Measurements from ENCODE around the gene CRYBB2. TPM values are rescaled to one million over a fixed set of nuclear protein-coding genes. Genes with fewer than 3 reads are reported as not detected.

CRYBB2 gene, protein sequence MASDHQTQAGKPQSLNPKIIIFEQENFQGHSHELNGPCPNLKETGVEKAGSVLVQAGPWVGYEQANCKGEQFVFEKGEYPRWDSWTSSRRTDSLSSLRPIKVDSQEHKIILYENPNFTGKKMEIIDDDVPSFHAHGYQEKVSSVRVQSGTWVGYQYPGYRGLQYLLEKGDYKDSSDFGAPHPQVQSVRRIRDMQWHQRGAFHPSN
- under 1 TPM in 1 of 2 donors, not detected in 1; 0.08 TPM for total RNA-seq
- polyA plus RNA-seq: under 1 TPM in 1 of 2 donors, not detected in 1; 0.10 TPM

DNA sequence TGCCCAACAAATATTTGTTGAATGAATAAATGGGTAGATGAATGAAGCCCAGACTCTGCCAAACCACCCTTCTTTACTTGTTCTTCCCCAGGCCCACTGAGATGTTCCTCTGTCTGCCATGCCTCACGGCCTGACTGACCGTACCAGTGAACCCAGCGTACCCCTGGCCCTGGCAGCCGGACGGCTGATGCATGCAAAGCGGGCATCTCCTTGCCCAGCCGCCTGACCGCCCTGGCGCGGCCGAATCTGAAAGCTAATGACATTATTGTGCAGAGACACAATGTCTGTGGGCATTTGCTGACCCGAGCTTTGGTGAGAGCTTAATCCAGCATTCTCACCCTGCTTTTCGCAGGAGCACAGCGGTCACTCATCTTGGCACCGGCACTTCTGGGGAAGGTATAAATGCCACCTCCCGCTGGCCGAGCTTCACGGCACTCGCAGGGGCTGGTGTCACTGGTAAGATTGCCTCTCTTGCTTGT is at the start of gene CRYBB2:
Gene CRYBB2 (plus strand): TSS at position 429 of the 479 bp plus-strand sequence. CDS start 1,791 bp downstream, outside the sequence.
- H3K9ac ChIP-seq (ENCODE audit: low read depth in 1 of 2, low read length in 2 of 2): no peak within 1 kb of the TSS
- 94% methylated on average over 19 of the region's 19 CpGs for whole genome bisulfite sequencing
- no peaks in the 10 kb centered on the region for H3K27me3 ChIP-seq (ENCODE audit: control insufficient read depth in 4 of 4, insufficient read depth in 4 of 4, low read length in 3 of 4)
- H3K4me3 ChIP-seq (ENCODE audit: low read depth in 1 of 3, low read length in 3 of 3): no peak within 1 kb of the TSS
- TF ChIP-seq TAF1 (conservative IDR thresholded peaks at IDR 0.05) (no peak), HNF4G (IDR thresholded peaks at IDR 0.05) (no peak), GABPA (IDR thresholded peaks at IDR 0.05 in 1 of 2, conservative IDR thresholded peaks at IDR 0.05 in 1 of 2) (no peak), FOXA1 (IDR thresholded peaks at IDR 0.05) (no peak), REST (IDR thresholded peaks at IDR 0.05) (no peak), HNF4A (conservative IDR thresholded peaks at IDR 0.05) (no peak), FOXA2 (IDR thresholded peaks at IDR 0.05) (no peak), YY1 (IDR thresholded peaks at IDR 0.05) (no peak), RAD21 (IDR thresholded peaks at IDR 0.05) (no peak), SP1 (IDR thresholded peaks at IDR 0.05) (no peak), NR2F2 (IDR thresholded peaks at IDR 0.05) (no peak), JUND (IDR thresholded peaks at IDR 0.05) (no peak), EGR1 (IDR thresholded peaks at IDR 0.05; ENCODE audit: low read depth in 2 of 2) (no peak), RXRA (IDR thresholded peaks at IDR 0.05) (no peak), ATF3 (IDR thresholded peaks at IDR 0.05) (no peak)
- TF ChIP-seq, protein P1, sequence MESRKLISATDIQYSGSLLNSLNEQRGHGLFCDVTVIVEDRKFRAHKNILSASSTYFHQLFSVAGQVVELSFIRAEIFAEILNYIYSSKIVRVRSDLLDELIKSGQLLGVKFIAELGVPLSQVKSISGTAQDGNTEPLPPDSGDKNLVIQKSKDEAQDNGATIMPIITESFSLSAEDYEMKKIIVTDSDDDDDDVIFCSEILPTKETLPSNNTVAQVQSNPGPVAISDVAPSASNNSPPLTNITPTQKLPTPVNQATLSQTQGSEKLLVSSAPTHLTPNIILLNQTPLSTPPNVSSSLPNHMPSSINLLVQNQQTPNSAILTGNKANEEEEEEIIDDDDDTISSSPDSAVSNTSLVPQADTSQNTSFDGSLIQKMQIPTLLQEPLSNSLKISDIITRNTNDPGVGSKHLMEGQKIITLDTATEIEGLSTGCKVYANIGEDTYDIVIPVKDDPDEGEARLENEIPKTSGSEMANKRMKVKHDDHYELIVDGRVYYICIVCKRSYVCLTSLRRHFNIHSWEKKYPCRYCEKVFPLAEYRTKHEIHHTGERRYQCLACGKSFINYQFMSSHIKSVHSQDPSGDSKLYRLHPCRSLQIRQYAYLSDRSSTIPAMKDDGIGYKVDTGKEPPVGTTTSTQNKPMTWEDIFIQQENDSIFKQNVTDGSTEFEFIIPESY (IDR thresholded peaks at IDR 0.05): no peak
- TF ChIP-seq, protein P2, sequence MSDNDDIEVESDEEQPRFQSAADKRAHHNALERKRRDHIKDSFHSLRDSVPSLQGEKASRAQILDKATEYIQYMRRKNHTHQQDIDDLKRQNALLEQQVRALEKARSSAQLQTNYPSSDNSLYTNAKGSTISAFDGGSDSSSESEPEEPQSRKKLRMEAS (IDR thresholded peaks at IDR 0.05): no peak
- TF ChIP-seq, protein P3, sequence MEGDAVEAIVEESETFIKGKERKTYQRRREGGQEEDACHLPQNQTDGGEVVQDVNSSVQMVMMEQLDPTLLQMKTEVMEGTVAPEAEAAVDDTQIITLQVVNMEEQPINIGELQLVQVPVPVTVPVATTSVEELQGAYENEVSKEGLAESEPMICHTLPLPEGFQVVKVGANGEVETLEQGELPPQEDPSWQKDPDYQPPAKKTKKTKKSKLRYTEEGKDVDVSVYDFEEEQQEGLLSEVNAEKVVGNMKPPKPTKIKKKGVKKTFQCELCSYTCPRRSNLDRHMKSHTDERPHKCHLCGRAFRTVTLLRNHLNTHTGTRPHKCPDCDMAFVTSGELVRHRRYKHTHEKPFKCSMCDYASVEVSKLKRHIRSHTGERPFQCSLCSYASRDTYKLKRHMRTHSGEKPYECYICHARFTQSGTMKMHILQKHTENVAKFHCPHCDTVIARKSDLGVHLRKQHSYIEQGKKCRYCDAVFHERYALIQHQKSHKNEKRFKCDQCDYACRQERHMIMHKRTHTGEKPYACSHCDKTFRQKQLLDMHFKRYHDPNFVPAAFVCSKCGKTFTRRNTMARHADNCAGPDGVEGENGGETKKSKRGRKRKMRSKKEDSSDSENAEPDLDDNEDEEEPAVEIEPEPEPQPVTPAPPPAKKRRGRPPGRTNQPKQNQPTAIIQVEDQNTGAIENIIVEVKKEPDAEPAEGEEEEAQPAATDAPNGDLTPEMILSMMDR (IDR thresholded peaks at IDR 0.05; ENCODE audit: low read depth, low read length, missing input control): no peak
- no peak within 1 kb of the TSS for H3K27ac ChIP-seq (ENCODE audit: low read depth in 1 of 2, low read length in 2 of 2)
- no peaks in the 10 kb centered on the region for H3K36me3 ChIP-seq (ENCODE audit: control insufficient read depth in 4 of 4, insufficient read depth in 3 of 4, low read depth in 1 of 4, low read length in 3 of 4)
- DNase-seq (ENCODE audit: low spot score): no peak
- H3K9me3 ChIP-seq (ENCODE audit: control insufficient read depth in 4 of 4, low read length in 3 of 4): no peaks in the 10 kb centered on the region
- H3K4me1 ChIP-seq (ENCODE audit: control insufficient read depth in 4 of 4, insufficient read depth in 4 of 4, low read length in 3 of 4): no peaks in the 10 kb centered on the region

Data from liver (tissue), 9 donors.